ENCODE measurements around the gene PODXL2. TPM values are rescaled to one million over a fixed set of nuclear protein-coding genes. Genes with fewer than 3 reads are reported as not detected.
"Not testable (repeated sequence)": the region's sequence is repeated elsewhere in the genome, so short reads cannot be mapped to it uniquely, and the experiment has no call there.

Gene PODXL2
- total RNA-seq, 2 experiments from 2014 or later = 1.3 to 1.7 TPM

- no peak for DNase-seq
- H3K27me3 Mint-ChIP-seq = no peaks in the 10 kb centered on the region
- H3K4me1 Mint-ChIP-seq = peaks cover 3% of the 10 kb centered on the region
- peaks cover 6% of the 10 kb centered on the region for H3K9me3 Mint-ChIP-seq
- H3K36me3 Mint-ChIP-seq = no peaks in the 10 kb centered on the region
- no peak overlapping the region for H3K27ac Mint-ChIP-seq
- H3K4me3 Mint-ChIP-seq = no peak overlapping the region
Observed at GRCh38 chr3:127701280-127701911, 72.4 kb downstream of the PODXL2 start.

GRCh38 chr3:127702151-127702578 is 73.2 kb downstream of the PODXL2 start:
- Mint-ChIP-seq H3K4me3 (no peak overlapping the region), H3K27me3 (no peaks in the 10 kb centered on the region), H3K9me3 (peaks cover 6% of the 10 kb centered on the region), H3K4me1 (no peaks in the 10 kb centered on the region), H3K36me3 (no peaks in the 10 kb centered on the region), H3K27ac (no peak overlapping the region)
- DNase-seq = no peak

GRCh38 chr3:127704840-127705239 is 75.9 kb downstream of the PODXL2 start:
- DNase-seq, H3K27me3 Mint-ChIP-seq, H3K4me1 Mint-ChIP-seq, H3K36me3 Mint-ChIP-seq, H3K4me3 Mint-ChIP-seq, H3K27ac Mint-ChIP-seq, H3K9me3 Mint-ChIP-seq: not testable (repeated sequence)

GRCh38 chr3:127706312-127706711 is 77.3 kb downstream of the PODXL2 start:
- peaks cover 3% of the 10 kb centered on the region for H3K27me3 Mint-ChIP-seq
- H3K36me3 Mint-ChIP-seq = no peaks in the 10 kb centered on the region
- no peak for DNase-seq
- H3K4me1 Mint-ChIP-seq = no peaks in the 10 kb centered on the region
- H3K4me3 Mint-ChIP-seq = no peak overlapping the region
- H3K27ac Mint-ChIP-seq = no peak overlapping the region
- peaks cover 6% of the 10 kb centered on the region for H3K9me3 Mint-ChIP-seq

GRCh38 chr3:127706785-127707351 is 77.9 kb downstream of the PODXL2 start:
- DNase-seq = no peak
- Mint-ChIP-seq H3K4me1 (no peaks in the 10 kb centered on the region), H3K27me3 (peaks cover 3% of the 10 kb centered on the region), H3K36me3 (no peaks in the 10 kb centered on the region), H3K9me3 (peaks cover 6% of the 10 kb centered on the region), H3K4me3 (no peak overlapping the region), H3K27ac (no peak overlapping the region)

GRCh38 chr3:127707851-127708411 is 78.9 kb downstream of the PODXL2 start:
- DNase-seq = no peak
- H3K4me3 Mint-ChIP-seq = no peak overlapping the region
- peaks cover 6% of the 10 kb centered on the region for H3K9me3 Mint-ChIP-seq

GRCh38 chr3:127708837-127709236 is 79.9 kb downstream of the PODXL2 start:
- H3K27ac Mint-ChIP-seq = no peak overlapping the region
- H3K27me3 Mint-ChIP-seq = peaks cover 3% of the 10 kb centered on the region
- no peak for DNase-seq
- no peaks in the 10 kb centered on the region for H3K4me1 Mint-ChIP-seq
- H3K36me3 Mint-ChIP-seq = no peaks in the 10 kb centered on the region
- no peak overlapping the region for H3K4me3 Mint-ChIP-seq
- peaks cover 2% of the 10 kb centered on the region for H3K9me3 Mint-ChIP-seq

More at GRCh38 chr3:127707851-127708411, 78.9 kb downstream of the PODXL2 start:
- peaks cover 3% of the 10 kb centered on the region for H3K27me3 Mint-ChIP-seq
- no peaks in the 10 kb centered on the region for H3K36me3 Mint-ChIP-seq
- no peaks in the 10 kb centered on the region for H3K4me1 Mint-ChIP-seq
- H3K27ac Mint-ChIP-seq = no peak overlapping the region

- Mint-ChIP-seq H3K4me3 (no peak overlapping the region), H3K4me1 (no peaks in the 10 kb centered on the region), H3K9me3 (peaks cover under 1% of the 10 kb centered on the region), H3K36me3 (no peaks in the 10 kb centered on the region), H3K27me3 (peaks cover 3% of the 10 kb centered on the region), H3K27ac (no peak overlapping the region)
- no peak for DNase-seq
Observed at GRCh38 chr3:127709320-127710060, 80.5 kb downstream of the PODXL2 start.

GRCh38 chr3:127710155-127710941 is 81.4 kb downstream of the PODXL2 start:
- H3K27me3 Mint-ChIP-seq = peaks cover 3% of the 10 kb centered on the region
- H3K36me3 Mint-ChIP-seq = no peaks in the 10 kb centered on the region
- no peak for DNase-seq
- no peaks in the 10 kb centered on the region for H3K9me3 Mint-ChIP-seq
- no peak overlapping the region for H3K4me3 Mint-ChIP-seq
- H3K4me1 Mint-ChIP-seq = no peaks in the 10 kb centered on the region
- H3K27ac Mint-ChIP-seq = no peak overlapping the region

- Mint-ChIP-seq H3K36me3 (no peaks in the 10 kb centered on the region), H3K27me3 (peaks cover 3% of the 10 kb centered on the region), H3K4me3 (no peak overlapping the region), H3K4me1 (no peaks in the 10 kb centered on the region), H3K27ac (no peak overlapping the region), H3K9me3 (no peaks in the 10 kb centered on the region)
- no peak for DNase-seq
Observed at GRCh38 chr3:127711021-127711695, 82.2 kb downstream of the PODXL2 start.

GRCh38 chr3:127711896-127712295 is 82.9 kb downstream of the PODXL2 start:
- no peak overlapping the region for H3K4me3 Mint-ChIP-seq
- no peaks in the 10 kb centered on the region for H3K4me1 Mint-ChIP-seq
- no peaks in the 10 kb centered on the region for H3K9me3 Mint-ChIP-seq
- no peak for DNase-seq
- H3K27ac Mint-ChIP-seq = no peak overlapping the region
- no peaks in the 10 kb centered on the region for H3K36me3 Mint-ChIP-seq
- H3K27me3 Mint-ChIP-seq = peaks cover 3% of the 10 kb centered on the region

GRCh38 chr3:127712461-127712860 is 83.5 kb downstream of the PODXL2 start:
- DNase-seq = no peak
- H3K27ac Mint-ChIP-seq = no peak overlapping the region
- no peaks in the 10 kb centered on the region for H3K9me3 Mint-ChIP-seq
- H3K4me1 Mint-ChIP-seq = no peaks in the 10 kb centered on the region
- H3K36me3 Mint-ChIP-seq = no peaks in the 10 kb centered on the region
- H3K27me3 Mint-ChIP-seq = peaks cover 3% of the 10 kb centered on the region
- no peak overlapping the region for H3K4me3 Mint-ChIP-seq

- no peaks in the 10 kb centered on the region for H3K9me3 Mint-ChIP-seq
- H3K4me1 Mint-ChIP-seq = no peaks in the 10 kb centered on the region
- no peak overlapping the region for H3K27ac Mint-ChIP-seq
- H3K36me3 Mint-ChIP-seq = no peaks in the 10 kb centered on the region
- no peak overlapping the region for H3K4me3 Mint-ChIP-seq
- DNase-seq = no peak
- H3K27me3 Mint-ChIP-seq = peaks cover 3% of the 10 kb centered on the region
Observed at GRCh38 chr3:127712881-127713771, 84.1 kb downstream of the PODXL2 start.
